CD4-positive, alpha-beta T cell treated with Interleukin-4 for 4 hours (primary cell): ENCODE data around the gene ZNF385A.
A peak's percentile ranks its signal among the peaks of the same experiment; 100 is the strongest.
"Not testable (repeated sequence)": the region's sequence is repeated elsewhere in the genome, so short reads cannot be mapped to it uniquely, and the experiment has no call there.

ENCODE experiments used
- DNase-seq: peaks from one replicate; pipeline ENCODE4 v3.0.0-alpha.2; 2020

The ZNF385A gene

GRCh38 chr12:54352891-54353874 is 31.4 kb downstream of the ZNF385A start:
- DNase-seq: no peak

GRCh38 chr12:54352022-54352531 is 32.5 kb downstream of the ZNF385A start:
- no peak for DNase-seq

GRCh38 chr12:54351341-54351740 is 33.2 kb downstream of the ZNF385A start:
- no peak for DNase-seq

- no peak for DNase-seq
Observed at GRCh38 chr12:54350743-54351142, 33.8 kb downstream of the ZNF385A start.

- DNase-seq: no peak
Observed at GRCh38 chr12:54349679-54350078, 34.9 kb downstream of the ZNF385A start.

- no peak for DNase-seq
Observed at GRCh38 chr12:54349036-54349435, 35.5 kb downstream of the ZNF385A start.

GRCh38 chr12:54341378-54342300 is 42.9 kb downstream of the ZNF385A start:
- no peak for DNase-seq

- no peak for DNase-seq
Observed at GRCh38 chr12:54340846-54341245, 43.7 kb downstream of the ZNF385A start.

- no peak for DNase-seq
Observed at GRCh38 chr12:54338698-54339296, 45.7 kb downstream of the ZNF385A start.

GRCh38 chr12:54337854-54338650 is 46.5 kb downstream of the ZNF385A start:
- DNase-seq: no peak

GRCh38 chr12:54337280-54337842 is 47.2 kb downstream of the ZNF385A start:
- DNase-seq: no peak

- DNase-seq: no peak
Observed at GRCh38 chr12:54333420-54334034, 51.0 kb downstream of the ZNF385A start.

GRCh38 chr12:54331461-54331860 is 53.1 kb downstream of the ZNF385A start:
- DNase-seq: no peak

- no peak for DNase-seq
Observed at GRCh38 chr12:54330442-54330841, 54.1 kb downstream of the ZNF385A start.

- no peak for DNase-seq
Observed at GRCh38 chr12:54329759-54330158, 54.8 kb downstream of the ZNF385A start.

- no peak for DNase-seq
Observed at GRCh38 chr12:54328595-54329337, 55.8 kb downstream of the ZNF385A start.

- not testable (repeated sequence) for DNase-seq
Observed at GRCh38 chr12:54325442-54326109, 59.0 kb downstream of the ZNF385A start.

GRCh38 chr12:54324617-54325441 is 59.7 kb downstream of the ZNF385A start, which contains the start of gene COPZ1:
Gene COPZ1 (plus strand): TSS chr12:54325131. CDS start chr12:54325164, 33 bp downstream.
- peak; percentile 99 for DNase-seq

GRCh38 chr12:54321363-54321762 is 63.2 kb downstream of the ZNF385A start:
- DNase-seq: no peak
